Stimulated activated CD8-positive, alpha-beta memory T cell treated with anti-CD3 and anti-CD28 coated beads, Interleukin-15, amount 100 ng/mL, for 24 hours (primary cell): ENCODE data around the gene LMX1B.

ENCODE experiments used
- DNase-seq: peaks from one replicate; pipeline ENCODE4 v3.0.0-alpha.2; 2020; ENCODE audit warnings: low read depth

The LMX1B gene

DNA sequence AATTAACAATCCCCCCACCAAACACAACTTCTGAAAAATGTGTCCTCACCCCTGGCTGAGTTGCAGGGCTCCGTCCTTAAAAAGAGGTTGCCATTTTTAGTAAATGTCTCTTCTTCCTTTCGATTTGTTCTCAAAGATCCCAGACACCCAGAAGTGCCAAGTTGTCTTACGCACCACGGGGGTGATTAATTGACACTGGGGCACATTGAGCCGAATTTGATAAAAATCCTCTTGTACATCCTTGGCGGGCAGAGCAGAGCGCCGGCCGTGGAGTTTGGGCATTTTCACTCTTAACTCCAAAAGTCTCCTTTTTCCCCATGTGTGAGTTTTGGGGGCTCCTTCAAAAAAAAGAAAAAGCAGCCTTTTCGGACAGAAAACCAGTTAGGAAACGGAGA, 4.5 kb downstream of the LMX1B start:
- no peak for DNase-seq

DNA sequence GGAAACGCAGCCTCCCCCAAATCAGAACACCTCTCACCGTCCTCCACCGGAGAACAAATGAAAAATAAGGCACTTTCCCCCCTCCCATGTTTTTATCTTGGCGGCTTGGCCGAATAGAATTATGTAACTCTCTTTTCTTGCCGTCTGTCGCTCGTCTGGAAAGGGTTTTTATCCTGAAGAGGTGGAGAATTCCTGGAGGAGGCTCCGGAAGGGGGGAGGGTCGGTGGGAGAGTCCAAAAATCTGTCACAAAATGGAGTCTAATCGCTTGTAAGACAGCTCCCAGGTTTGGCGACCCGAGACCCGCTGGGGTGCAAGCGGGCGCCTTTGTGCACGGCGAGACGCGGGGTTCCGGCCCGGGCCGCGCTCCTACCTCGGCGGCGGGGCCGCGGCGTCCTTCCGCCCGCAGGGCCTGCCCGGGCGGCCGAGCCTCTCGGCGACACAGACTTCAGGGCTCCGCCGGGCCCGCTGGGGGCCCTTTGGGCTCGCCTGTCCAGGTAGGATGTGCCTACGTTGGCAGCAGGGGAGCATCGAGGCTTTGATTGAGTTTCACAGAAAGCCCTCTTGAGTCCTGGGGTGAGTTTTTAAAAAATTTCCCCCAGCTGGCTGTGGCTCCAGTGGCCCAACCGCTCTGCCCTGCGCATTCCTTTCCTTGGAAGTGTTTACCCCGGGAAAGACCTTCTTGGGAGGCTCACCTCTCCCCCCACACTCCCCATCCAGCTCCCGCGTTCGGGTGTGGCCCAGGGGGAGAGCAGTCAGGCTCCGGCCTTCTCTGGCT, 5.0 kb downstream of the LMX1B start:
- DNase-seq, result no peak

DNA sequence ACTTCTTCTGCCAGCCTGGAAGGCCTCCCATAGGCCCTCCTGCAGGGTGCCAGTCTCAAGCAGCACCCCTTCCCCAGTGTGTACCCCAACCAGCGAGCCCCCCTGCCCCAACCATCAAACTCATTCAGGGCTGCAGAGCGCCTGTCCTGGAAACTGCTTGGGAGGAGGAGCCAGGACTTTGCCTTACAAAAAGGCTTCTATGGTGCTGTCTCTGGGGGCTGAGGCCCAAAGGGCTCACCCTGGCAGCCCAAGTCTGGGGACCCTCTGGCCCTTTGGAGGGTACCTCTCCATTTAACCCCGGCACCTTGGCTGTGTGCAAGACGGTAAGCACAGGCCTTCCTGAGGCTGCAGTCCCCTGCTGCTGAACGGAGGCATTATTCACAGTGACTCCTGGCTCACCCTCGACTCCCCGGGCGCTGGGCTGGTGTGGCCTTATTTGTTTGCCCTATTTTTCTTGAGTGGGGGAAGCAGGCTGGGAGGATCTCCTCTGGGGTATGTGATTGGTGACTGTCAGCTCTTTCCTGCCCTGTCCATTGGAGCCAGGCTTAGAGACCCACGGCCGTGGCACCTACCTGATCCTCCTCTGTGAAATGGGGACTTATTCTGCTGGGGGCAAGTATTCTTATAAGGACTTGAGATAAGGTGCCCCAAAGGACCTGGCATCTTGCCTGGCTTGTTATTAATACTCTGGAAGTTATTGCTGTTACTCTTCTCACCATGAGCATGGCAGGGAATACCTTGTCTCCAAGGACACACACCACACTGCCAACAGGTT, 5.8 kb downstream of the LMX1B start:
- DNase-seq, result no peak

DNA sequence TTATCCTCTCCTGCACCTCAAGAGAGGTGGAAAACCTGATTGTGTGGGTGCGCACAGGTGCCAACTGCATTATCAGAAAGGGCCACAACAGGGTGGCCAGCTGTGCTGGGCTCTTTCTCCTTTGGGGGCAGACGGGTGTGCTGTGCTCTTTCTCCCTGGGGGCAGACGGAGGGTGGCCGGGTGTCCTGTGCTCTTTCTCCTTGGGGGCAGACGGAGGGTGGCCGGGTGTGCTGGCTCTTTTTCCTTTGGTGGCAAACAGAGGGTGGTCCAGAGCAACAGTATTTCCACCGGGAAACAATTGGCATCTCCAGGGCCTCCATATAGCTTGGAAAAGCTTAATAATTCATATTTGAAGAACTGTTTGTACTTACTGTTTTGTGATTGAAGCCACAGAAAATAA, 6.8 kb downstream of the LMX1B start:
- no peak for DNase-seq

DNA sequence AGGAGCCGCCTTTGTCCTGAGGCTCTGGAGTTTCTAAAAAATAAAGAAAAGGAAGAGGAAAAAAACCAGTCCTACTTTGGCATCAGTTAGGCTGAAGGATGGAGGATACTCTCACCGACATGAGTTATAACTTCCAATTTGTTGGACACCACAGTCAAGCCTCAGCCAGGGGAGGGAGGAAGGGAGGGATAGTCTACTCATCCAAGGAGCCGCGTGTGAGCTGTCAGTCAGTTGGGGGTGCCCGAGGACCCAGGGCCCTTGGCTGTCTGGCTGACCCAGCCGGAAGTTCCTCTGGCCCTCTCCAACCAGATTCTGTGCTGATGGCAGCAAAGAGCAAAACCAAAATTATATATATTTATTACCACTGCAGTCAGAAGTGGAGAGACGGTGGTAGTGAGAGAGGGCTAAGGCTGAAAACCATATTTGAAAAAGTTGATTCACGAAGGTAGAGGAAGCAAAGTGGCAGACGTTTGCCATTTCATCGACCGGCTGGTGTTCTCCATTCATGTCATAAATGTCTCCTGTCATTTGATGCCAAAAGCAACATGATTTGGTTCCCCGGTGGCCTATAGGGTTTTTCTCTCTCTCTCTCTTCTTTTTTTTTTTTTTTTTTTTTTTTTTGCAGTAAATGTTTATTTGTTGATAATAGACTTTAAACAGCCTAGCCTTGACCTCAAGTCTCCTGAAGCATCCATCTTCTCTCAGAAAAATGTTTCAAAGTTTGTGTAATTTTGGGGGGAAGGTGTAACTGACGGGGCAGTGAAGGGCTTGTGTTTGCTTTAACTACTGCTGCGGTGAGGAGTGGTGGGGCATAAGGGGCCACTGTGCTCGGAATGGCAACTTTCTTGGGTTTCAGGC, 7.6 kb downstream of the LMX1B start:
- no peak for DNase-seq

DNA sequence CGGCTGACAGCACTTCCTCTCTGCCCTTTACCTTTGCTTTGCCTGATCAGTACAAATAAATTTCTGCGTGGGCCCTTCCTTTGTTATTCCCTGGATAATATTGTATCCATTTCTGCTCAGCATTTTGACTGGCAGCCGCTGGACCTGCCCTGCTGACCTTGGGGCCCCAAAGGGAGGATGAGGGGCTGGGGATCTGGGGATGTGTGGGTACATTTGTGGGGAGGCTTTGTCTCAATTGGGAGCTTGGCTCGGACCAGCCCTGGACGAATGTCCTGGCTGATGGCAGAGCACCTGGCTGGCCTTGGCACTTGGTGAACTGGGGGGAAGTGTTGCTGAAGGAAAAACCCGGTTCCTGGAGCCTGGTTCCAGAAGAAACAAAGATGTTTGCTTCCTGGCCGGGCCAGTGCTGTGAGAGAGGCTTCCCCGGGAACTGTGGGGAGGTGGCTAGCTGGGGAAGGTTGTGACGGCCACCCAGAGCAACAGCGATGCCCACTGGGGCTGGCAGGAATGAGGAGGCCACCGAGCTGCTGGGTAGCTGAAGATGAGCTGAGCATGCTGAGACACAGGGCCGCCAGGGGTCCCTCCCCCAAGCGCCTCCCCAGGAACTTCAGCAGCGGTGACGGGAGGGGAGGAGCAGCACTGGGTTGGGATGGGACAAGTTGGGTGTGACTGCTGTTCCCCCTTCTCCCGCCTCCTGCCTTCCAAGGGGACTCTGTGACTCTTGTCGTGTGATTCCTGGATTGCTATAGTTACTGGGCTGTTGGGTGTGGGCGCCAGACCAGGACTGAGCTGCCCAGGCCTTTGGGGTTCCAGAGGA, 8.4 kb downstream of the LMX1B start:
- no peak for DNase-seq

DNA sequence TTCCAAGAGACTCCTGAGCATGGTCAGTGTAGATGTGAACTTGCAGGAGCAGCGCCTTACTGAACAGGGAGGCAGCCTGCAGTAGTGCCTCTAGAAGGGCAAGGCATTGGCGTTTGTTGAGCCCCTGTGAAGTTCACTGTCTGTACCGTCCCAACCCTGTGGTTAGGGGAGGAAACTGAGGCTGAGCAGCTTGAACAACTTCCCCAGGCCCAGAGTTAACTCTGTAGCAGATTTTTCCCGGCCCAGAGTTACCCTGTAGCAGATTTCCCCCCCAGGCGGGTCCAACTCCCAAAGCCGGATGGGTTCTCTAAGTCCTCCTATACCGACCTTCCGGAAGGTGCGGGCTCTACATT, 9.6 kb downstream of the LMX1B start:
- DNase-seq, result no peak

DNA sequence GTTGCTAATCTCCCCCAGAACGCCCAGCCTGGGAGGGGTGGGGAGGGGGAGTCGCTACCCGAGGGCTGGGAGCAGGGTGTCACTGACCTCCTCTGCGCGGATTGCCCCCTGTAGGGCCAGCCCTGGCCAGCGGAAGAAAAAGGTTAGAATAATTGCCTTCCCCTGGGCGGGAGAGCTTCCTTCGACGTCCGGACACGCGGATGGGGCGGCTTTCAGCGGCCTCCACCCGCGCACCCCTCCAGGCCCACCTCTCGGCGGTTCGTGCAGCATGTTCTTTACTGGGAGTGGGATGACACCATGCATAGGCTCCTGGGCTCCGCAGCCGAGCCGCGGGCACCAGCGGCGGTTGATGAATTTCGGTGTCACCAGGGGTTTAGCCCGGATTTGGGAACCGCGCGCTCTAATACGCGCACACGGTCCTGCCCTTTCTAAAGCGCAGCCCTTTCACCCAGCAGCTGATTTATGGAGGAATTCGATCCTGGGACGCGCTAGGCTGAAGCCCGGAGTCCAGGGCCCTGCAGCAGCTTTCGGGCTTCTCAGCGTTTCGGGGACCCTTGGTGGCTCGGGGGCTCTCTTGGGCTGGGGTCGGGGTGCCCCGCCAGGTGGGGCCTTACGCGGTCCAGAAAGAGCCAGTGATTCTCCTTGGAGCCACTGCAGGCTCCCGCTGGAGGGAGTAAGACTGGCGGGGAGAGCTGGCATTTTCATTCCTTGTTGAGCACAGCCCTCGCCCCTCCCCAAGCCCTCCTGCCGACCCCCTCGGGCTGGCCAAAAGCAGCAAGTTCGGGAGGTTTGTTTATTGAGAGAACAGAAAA, 10.1 kb downstream of the LMX1B start:
- DNase-seq, result no peak

DNA sequence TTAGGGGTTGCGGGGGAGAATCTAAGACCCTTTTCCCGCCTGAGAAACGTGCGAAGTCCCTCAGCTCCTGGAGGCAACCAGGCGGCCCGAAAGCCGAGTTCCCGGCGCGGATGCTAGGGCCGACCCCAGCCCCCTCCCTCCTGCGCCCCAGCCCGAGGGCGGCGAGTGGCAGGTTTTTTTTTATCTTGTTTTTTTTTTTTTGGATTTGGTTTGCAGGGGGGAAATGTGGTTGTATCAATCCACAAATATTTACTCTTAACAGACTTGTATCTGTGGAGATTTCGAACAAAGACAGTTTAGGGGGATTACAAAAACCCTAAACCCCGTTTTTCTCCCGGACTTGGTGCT, 10.7 kb downstream of the LMX1B start:
- no peak for DNase-seq

DNA sequence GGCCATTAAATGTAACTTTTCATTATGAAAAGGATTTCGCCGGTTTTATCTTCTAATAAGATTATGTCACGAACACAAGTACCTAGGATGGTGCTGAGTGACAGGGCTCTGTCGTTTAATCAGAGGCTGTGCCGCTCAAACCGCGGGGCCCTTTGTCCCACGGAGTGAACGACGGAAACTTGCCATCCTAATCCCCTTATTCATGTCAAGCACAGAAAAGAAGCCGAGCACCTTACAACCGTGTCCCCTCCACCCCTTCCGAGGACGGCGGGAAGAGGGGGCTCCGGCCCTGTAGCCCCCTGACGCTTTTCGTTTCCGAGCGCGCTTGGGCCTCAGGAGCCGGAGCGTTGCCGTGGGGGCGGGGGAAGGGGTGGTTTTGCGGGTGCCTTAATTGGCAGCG, 11.2 kb downstream of the LMX1B start:
- DNase-seq, result no peak

DNA sequence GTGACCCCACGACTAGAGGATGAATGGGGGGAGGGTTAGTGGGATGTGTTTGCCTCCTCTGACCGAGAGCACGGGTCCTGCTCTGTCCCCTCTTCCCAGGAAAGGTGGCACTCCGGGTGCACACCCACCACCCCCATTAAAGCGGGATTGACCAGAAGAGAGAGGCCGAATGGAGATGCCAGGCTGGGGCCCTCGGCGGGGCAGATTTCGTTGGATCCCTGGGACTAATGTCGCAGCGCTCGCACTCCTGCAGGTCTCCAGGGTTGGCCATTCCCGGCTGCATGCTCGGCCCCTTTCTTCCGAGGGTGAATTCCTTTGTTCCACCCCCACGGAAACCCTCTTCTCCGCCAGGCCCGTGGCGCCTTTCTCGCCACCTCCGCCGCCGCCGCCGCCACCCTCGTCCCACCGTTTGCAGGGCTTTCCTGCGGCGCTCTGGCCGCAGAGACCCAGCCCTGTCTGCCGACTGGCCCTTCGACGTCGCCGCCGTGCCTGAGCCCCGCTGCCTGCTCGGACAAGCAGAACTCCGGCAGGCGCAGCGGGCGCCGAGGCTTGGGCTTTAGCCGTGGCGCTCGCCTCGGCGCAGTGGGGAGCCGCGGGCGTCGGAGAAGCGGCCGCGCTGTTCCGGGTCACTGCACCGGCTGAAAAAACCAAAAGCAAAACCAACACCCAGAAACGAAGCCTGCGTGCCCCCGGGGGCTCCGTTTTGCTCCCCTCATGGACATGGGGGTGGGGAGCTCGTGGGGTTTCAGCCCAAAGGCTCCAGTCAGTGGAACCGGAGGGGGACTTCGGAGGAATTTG, 11.8 kb downstream of the LMX1B start:
- DNase-seq, result no peak

DNA sequence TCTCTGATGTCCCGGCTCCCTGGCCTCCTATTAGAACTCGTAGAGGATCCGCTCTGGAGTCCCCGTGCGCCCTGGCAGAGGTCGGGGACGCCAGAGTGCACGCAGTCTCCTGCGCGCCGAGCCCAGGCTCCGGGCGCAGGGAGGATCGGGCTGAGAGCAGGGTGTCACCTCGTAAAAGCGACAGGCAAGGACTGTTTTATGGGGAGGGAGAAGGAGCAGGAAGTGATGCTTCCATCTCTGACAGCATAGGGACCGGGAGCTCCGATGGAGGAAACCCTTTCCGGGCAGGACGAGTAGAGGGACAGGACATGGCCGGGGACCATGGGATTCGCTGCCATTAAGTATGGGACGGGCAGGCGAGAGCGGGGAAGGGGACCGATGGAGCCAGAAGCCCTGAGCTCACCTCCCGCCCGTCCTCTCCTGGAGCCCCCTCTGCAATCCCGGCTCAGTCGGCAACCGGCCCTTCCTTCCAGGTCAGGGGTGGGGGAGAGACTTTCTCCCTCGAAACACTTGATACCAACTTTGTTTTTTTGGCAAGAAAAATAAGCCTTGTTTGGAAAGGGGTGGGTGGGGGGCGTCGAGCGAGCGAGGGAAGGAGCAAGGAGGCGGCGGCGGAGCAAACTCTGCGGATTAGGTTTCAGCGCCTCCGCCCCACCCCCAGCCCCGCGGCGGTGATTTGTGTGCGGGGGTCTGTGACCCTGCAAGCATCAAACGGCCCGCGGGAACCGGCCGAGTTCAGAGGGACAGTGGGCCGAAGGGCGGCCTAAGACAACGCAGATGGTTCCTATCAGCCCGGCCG, 12.6 kb downstream of the LMX1B start:
- DNase-seq, result no peak

DNA sequence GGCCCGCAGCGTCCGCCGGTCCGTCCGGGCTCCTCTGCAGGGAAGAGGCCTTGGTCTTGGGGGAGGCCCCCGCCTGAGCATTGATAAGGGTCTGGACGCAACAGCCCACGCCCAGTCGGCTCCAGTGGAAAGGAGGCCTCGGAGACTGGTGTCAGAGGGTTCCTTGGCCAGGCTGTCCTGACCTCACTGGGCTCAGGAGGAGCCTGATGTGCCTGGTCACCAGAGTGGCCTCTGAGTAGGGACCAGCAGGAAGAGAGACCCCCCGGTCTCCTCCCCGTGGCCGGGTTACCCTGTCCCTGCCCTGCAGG, 13.2 kb downstream of the LMX1B start:
- no peak for DNase-seq

DNA sequence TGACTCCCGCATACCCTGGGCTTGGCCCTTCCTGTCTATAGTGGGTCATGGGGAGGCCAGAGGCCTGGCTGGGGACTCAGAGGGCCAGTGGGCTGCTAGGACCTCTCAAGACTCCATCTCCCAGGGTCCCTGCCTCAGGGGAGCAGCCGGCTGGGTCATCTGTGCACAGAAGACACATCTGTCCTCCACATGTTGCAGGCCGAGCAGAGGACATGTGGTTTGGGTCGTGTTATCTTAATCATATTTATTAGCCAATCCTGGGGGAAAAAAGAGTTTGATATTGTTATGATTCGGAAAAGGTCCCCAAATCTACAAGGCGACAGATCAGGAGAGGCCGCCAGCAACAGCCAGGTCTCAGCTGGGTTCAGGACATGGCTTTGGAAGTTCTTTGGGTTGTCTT, 14.4 kb downstream of the LMX1B start:
- DNase-seq, result no peak

DNA sequence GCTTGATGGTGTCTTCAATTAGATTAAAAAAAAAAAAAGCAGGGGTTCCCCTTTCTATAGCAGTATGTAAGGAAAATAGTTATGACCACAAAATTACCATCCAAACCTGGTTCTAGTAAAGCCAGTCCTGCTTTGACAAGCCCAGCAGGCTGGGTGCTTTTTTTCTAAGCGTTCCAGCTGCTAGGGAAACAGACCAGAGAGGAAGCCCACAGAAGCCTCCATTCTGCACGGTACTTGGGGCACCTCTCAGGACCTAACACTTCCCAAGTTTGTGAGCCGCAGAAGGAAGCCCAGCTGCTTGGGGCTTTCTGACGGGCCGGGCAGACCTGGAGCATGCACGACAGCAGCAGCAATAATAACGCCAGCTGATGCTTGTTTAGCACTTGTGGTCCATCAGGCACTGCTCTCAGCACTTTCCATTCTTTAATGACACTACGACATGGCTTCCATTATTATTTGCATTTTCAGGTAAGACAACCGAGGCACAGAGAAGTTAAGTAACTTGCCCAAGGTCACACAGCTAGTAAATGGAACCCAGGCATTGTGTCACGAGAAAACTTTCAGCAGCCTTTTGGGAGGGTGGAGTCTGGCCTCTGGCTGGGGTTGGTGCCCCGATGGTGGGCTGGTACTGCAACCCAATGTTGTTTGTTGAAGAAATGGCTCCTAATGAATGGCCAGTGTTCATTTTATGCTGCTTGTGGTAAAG, 15.4 kb downstream of the LMX1B start:
- DNase-seq, result no peak

DNA sequence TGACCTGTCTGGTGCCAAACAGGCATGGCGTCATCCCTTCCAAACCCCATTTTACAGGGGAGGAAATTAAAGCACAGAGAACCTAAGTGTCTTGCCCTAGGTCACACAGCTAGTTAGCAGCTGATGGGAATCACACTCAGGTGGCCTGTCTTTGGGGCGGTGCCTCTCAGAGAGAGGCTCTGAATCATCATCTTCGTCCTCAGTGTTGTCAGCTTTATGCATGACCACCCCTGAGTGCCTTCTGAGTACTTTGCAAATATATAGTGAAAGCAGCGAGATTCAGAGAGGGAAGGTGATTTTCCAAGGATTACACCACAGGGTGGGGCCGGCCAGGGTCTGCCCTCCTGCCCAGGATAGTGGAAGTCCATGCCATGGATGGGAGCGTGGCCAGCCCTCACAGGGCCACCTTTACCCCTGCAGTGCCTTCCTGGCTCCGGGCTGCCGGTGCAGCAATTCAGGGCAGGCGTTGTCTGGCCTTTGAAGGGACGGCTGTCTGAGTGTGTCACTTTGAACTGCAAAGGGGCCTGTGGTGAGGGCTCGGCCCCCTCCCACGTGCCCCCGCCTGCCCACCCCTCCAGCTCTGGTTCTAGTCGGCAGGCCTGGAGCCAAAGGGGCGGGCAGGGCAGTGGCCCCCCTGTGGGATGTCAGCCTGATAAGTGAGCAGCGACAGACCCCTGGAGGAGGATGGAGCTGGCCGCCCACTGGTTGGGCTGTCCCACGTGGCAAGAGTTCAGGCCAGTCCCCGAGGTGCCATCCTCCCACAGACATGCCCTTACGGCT, 16.9 kb downstream of the LMX1B start:
- no peak for DNase-seq

DNA sequence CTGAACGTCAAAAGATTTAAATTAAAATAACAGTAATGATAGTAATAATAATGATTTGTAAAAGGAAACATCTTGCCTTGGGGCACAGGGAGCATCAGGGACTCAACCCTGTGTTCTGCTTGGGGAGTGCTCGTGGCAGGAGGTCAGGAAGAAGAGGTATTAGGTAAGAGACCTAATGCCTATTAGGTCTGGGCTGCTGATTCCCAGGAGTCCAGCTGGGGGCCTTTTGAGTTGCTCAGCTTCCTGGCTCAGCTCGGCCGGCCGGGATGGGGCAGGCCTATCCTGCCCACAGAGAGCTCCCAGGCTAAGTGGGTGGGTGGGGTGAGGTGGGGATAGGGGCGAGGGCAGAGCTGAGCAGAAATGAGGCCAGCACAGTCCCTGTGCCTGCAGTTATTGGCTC, 17.5 kb downstream of the LMX1B start:
- DNase-seq, result no peak

DNA sequence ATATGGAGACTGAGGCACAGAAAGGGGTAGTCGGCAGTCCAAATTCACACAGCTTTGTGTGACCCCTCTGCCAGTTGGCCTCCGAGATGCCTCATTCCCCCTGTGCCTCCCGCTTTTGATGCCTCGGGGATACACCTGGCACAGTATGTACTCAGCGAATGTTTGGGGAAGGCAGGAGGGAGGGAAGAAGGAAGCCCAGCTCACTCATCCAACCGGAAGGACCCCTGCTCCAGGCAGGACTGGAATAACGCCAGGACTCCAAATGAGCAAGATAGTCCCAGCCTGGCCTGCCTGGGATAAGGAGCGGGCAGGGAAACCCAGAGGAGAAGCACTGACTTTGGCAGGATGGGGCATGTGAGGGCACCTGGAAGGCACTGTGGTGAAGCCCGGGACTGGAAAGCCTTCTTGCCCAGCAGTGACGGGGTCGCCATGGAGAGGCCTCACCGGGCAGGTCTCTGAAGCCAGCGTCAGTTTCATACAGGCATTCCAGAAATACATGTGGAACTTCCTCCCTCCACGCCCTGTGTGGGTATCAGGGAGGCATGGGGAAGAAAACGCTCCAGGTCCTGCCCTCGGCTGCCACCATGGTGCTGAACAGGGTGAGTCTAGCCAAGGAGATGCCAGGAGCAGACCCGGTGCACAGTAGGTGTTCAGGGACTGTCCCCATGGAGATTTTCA, 20.3 kb downstream of the LMX1B start:
- no peak for DNase-seq
